ENCODE data around the gene ERF. TPM values are rescaled to one million over a fixed set of nuclear protein-coding genes. Genes with fewer than 3 reads are reported as not detected.

Gene ERF
- total RNA-seq, 1 experiment from 2014 or later, result 17.0 TPM

DNA sequence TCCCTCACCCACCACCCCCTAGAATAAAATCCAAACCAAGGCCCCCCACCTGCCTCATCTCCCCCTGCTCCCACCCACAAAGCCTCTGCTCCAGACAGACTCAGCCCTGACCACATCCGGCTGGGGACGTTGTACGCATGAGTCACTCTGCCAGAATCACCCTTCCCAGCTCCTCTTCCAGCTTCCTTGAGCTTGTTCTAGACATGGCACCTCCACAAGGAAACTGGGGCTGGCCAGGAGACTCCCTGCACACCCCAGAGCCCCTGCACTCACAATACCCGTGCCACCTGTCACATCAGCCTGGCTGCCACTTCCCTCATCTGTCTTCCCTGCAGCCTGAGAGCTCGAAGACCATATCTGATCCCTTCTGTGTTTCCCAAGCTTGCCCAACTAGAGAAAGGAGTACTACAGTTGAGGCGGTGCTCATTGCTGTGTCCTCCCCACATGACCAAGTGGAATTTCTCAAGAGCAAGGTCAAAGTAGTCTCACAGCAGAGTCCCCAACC, 47.1 kb downstream of the ERF start:
- Histone ChIP-seq H4K20me1 (ENCODE audit: low read length) (no peaks in the 10 kb centered on the region), H3K4me1 (ENCODE audit: insufficient read depth, low read length) (peaks cover 28% of the 10 kb centered on the region), H3K4me3 (ENCODE audit: low read length) (no peak overlapping the region), H3F3A (ENCODE audit: low read length, unreplicated experiment) (no peaks in the 10 kb centered on the region), H3K79me2 (ENCODE audit: low read length) (peaks cover 63% of the 10 kb centered on the region), H3K9ac (ENCODE audit: low read length) (peak overlapping the region; percentile 65), H3K9me2 (replicated peaks; ENCODE audit: low read length) (no peaks in the 10 kb centered on the region), H3K9me3 (ENCODE audit: low read length) (no peaks in the 10 kb centered on the region), H3K27me3 (ENCODE audit: low read length) (no peaks in the 10 kb centered on the region), H3K27ac (ENCODE audit: low read length) (peak overlapping the region; percentile 95), H2AFZ (ENCODE audit: low read length) (no peak overlapping the region), H3K4me2 (ENCODE audit: low read length) (peak overlapping the region; percentile 83), H3K36me3 (ENCODE audit: low read depth, low read length) (peaks cover 24% of the 10 kb centered on the region)
- intact Hi-C loops (cut with micrococcal nuclease), result no loop called here
- ChIA-PET CTCF (no interaction called here), POLR2A (ENCODE audit: unreplicated experiment) (no interaction called here)
- TF ChIP-seq EZH2phosphoT487 (IDR thresholded peaks at IDR 0.05; ENCODE audit: borderline replicate concordance, low read length) (no peak), EZH2 (IDR thresholded peaks at IDR 0.05; ENCODE audit: low read length, unreplicated experiment) (no peak)
- TF ChIP-seq, protein P1, sequence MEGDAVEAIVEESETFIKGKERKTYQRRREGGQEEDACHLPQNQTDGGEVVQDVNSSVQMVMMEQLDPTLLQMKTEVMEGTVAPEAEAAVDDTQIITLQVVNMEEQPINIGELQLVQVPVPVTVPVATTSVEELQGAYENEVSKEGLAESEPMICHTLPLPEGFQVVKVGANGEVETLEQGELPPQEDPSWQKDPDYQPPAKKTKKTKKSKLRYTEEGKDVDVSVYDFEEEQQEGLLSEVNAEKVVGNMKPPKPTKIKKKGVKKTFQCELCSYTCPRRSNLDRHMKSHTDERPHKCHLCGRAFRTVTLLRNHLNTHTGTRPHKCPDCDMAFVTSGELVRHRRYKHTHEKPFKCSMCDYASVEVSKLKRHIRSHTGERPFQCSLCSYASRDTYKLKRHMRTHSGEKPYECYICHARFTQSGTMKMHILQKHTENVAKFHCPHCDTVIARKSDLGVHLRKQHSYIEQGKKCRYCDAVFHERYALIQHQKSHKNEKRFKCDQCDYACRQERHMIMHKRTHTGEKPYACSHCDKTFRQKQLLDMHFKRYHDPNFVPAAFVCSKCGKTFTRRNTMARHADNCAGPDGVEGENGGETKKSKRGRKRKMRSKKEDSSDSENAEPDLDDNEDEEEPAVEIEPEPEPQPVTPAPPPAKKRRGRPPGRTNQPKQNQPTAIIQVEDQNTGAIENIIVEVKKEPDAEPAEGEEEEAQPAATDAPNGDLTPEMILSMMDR (conservative IDR thresholded peaks at IDR 0.05; ENCODE audit: low read depth, low read length), result no peak
- BruUV-seq (replicated peaks), result no TSS peak
- peak; percentile 69 for DNase-seq
- ATAC-seq, result peak; percentile 85

DNA sequence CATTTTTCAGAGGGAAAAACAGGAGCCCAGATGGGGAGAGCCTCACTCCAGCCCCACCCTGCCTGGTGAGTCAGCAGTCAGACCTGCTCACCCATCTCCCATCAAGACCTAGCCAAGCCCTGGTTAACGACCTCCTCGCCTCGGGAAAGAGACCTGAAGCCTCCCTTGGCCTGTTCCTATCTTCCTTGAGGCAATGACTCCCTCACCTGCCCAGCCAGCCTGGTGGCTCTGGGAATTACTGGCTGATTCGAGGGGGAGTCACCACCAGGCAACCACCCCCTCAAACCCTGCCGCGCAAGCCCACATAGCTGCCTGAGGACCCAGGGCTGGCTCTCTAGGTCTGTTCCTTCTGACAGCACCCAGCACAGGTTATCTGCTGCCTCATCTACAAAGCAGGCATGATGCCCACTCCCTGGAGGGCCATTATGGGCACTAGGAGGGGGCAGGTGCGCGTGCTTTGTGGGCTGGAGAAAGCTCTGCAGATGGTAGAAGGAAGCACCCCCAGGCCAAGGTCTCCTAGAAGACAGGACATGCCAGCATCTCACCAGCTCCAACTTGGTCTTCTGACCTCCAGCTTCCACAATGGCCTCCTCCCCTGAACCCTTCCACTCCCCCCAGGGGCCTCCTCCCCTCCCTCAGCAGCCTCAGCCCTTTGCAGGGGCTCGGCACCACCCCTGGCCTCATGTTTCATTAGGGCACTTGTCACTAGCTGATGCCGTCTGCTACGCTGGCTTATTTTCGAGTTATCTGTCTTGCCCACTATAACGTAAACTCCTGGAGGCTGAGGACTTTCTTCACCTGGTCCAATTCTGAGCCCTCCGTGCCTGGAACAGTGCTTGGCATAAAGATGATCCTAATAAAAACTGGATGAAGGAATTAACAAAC, 47.8 kb downstream of the ERF start:
- peak overlapping the region; percentile 65 for H3K9ac ChIP-seq (ENCODE audit: low read length)
- DNase-seq (peak; percentile 88), ATAC-seq (peak; percentile 90)
- H3K4me1 ChIP-seq (ENCODE audit: insufficient read depth, low read length), result peaks cover 28% of the 10 kb centered on the region
- H3K4me3 ChIP-seq (ENCODE audit: low read length), result no peak overlapping the region; the same call in 1 of the 2 replicates
- POLR2A ChIA-PET (ENCODE audit: unreplicated experiment), result no interaction called here
- no peaks in the 10 kb centered on the region for H3K27me3 ChIP-seq (ENCODE audit: low read length)
- peaks cover 63% of the 10 kb centered on the region for H3K79me2 ChIP-seq (ENCODE audit: low read length)
- TF ChIP-seq, protein P1 (conservative IDR thresholded peaks at IDR 0.05; ENCODE audit: low read depth, low read length), result no peak
- no peak for TF ChIP-seq EZH2 (IDR thresholded peaks at IDR 0.05; ENCODE audit: low read length, unreplicated experiment)
- no peak for TF ChIP-seq EZH2phosphoT487 (IDR thresholded peaks at IDR 0.05; ENCODE audit: borderline replicate concordance, low read length)
- H3K27ac ChIP-seq (ENCODE audit: low read length), result peak overlapping the region; percentile 95
- no peaks in the 10 kb centered on the region for H3K9me3 ChIP-seq (ENCODE audit: low read length)
- no peaks in the 10 kb centered on the region for H4K20me1 ChIP-seq (ENCODE audit: low read length)
- H2AFZ ChIP-seq (ENCODE audit: low read length), result no peak overlapping the region
- H3K36me3 ChIP-seq (ENCODE audit: low read depth, low read length), result peaks cover 24% of the 10 kb centered on the region
- H3K4me2 ChIP-seq (ENCODE audit: low read length), result peak overlapping the region; percentile 83
- BruUV-seq (replicated peaks), result no TSS peak
- intact Hi-C loops (cut with micrococcal nuclease), result no loop called here
- CTCF ChIA-PET, result no interaction called here
- H3K9me2 ChIP-seq (replicated peaks; ENCODE audit: low read length), result no peaks in the 10 kb centered on the region
- no peaks in the 10 kb centered on the region for H3F3A ChIP-seq (ENCODE audit: low read length, unreplicated experiment)

DNA sequence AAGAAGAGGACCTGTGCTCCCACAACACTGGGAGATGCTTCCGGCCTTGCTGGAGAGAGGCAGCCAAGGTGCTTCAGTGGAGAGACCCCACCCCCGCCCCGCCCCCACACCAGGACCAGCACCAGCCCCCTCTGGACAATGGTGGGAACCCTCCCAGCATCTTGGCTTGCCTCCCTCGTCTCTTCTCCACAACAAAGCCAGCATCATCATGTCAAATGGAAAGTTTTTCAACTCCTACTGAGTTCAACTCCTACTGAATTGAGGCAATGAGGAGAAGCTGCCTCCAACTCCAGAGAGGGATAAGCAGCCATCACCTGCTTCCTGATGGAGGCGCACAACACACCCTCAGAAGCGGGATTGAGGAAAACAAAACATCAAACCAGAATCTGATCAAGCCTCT, 50.3 kb downstream of the ERF start:
- H3K4me3 ChIP-seq (ENCODE audit: low read length), result no peak overlapping the region
- CTCF ChIA-PET, result no interaction called here
- TF ChIP-seq EZH2 (IDR thresholded peaks at IDR 0.05; ENCODE audit: low read length, unreplicated experiment) (no peak), EZH2phosphoT487 (IDR thresholded peaks at IDR 0.05; ENCODE audit: borderline replicate concordance, low read length) (no peak)
- TF ChIP-seq, protein P1 (conservative IDR thresholded peaks at IDR 0.05; ENCODE audit: low read depth, low read length), result no peak
- peaks cover 28% of the 10 kb centered on the region for H3K4me1 ChIP-seq (ENCODE audit: insufficient read depth, low read length)
- H3K27ac ChIP-seq (ENCODE audit: low read length), result no peak overlapping the region
- DNase-seq (no peak), ATAC-seq (no peak)
- H3K27me3 ChIP-seq (ENCODE audit: low read length), result no peaks in the 10 kb centered on the region
- H3K4me2 ChIP-seq (ENCODE audit: low read length), result no peak overlapping the region
- H3K36me3 ChIP-seq (ENCODE audit: low read depth, low read length), result peaks cover 24% of the 10 kb centered on the region
- H4K20me1 ChIP-seq (ENCODE audit: low read length), result no peaks in the 10 kb centered on the region
- intact Hi-C loops (cut with micrococcal nuclease), result no loop called here
- H3K9ac ChIP-seq (ENCODE audit: low read length), result no peak overlapping the region
- peaks cover 62% of the 10 kb centered on the region for H3K79me2 ChIP-seq (ENCODE audit: low read length)
- no peak overlapping the region for H2AFZ ChIP-seq (ENCODE audit: low read length)
- no peaks in the 10 kb centered on the region for H3K9me2 ChIP-seq (replicated peaks; ENCODE audit: low read length)
- H3K9me3 ChIP-seq (ENCODE audit: low read length), result no peaks in the 10 kb centered on the region
- POLR2A ChIA-PET (ENCODE audit: unreplicated experiment), result no interaction called here
- no peaks in the 10 kb centered on the region for H3F3A ChIP-seq (ENCODE audit: low read length, unreplicated experiment)
- no TSS peak for BruUV-seq (replicated peaks)

All from PC-3 (cell line).